HepG2 (cell line): Measurements from ENCODE around the gene EMC10. TPM values are rescaled to one million over a fixed set of nuclear protein-coding genes. Genes with fewer than 3 reads are reported as not detected.

Source experiments
- ATAC-seq: fragments of 200-7000 bp; cut with Tn5 transposase; 3 replicates; pipeline ENCODE4 v1.9.1; 2020; ENCODE audit warnings: mild to moderate bottlenecking, moderate library complexity
- BruUV-seq: library from RNA; stranded (reverse); fragments of 400-500 nt; replicated peaks from 2 replicates; lab custom pipeline; 2021; lab: Mats Ljungman, UMichigan
- CTCF ChIA-PET: fragments of 300-600 bp; formaldehyde crosslinking; extraction: SDS; loops from one replicate; lab custom pipeline; 2021; ENCODE audit warnings: low total read pairs, inconsistent platforms, low intra/inter-chr PET ratio; lab: Yijun Ruan, JAX
- POLR2A ChIA-PET: fragments of 350-600 bp; sonication (Branson Sonifier 250); formaldehyde crosslinking; loops from one replicate; lab custom pipeline; 2020; ENCODE audit warnings: antibody characterized with exemption, inconsistent platforms; lab: Yijun Ruan, JAX
- DNase-seq: peaks from one replicate; pipeline ENCODE4 v3.0.0-alpha.2; 2015; ENCODE audit warnings: low spot score
- FAIRE-seq: peaks from 3 replicates; lab custom pipeline; 2011; peaks lifted over from hg19 to GRCh38; lab: Jason Lieb, UNC
- H2AFZ ChIP-seq: one replicate; pipeline ENCODE4 v1.6.1; 2011; ENCODE audit warnings: low read length, inconsistent platforms
- H3K27ac ChIP-seq: fragments of 300-600 bp; 3 replicates; pipeline ENCODE4 v1.8.0; 2011; ENCODE audit warnings: mixed run types, mild to moderate bottlenecking, mixed read lengths, low read length, inconsistent platforms; ENCODE audit not compliant: insufficient read depth; ENCODE audit errors: extremely low read length
- H3K27me3 ChIP-seq, 2 experiments: fragments of 200-600 bp in 1 of 2; 2 replicates in 1 of 2; 3 replicates in 1 of 2; pipeline versions ENCODE4 v1.6.0 to v1.8.0; 2011; ENCODE audit warnings: low read length in 2 of 2, mild to moderate bottlenecking in 2 of 2, moderate library complexity in 2 of 2, inconsistent platforms in 1 of 2; ENCODE audit not compliant: insufficient read depth in 2 of 2, control insufficient read depth in 1 of 2
- H3K36me3 ChIP-seq, 2 experiments: fragments of 200-600 bp in 1 of 2; replicated peaks in 1 of 2; 2 replicates in 1 of 2; 3 replicates in 1 of 2; pipeline versions ENCODE4 v1.5.1 to v1.8.0; 2011; ENCODE audit warnings: low read length in 2 of 2, inconsistent platforms in 1 of 2; ENCODE audit not compliant: insufficient read depth in 2 of 2, control insufficient read depth in 1 of 2
- H3K4me1 ChIP-seq: 2 replicates; pipeline ENCODE4 v1.5.1; 2012; ENCODE audit warnings: low read length, inconsistent platforms; ENCODE audit not compliant: insufficient read depth
- H3K4me2 ChIP-seq: 2 replicates; pipeline ENCODE4 v1.6.0; 2011; ENCODE audit warnings: low read depth, low read length, inconsistent platforms
- H3K4me3 ChIP-seq, 3 experiments: fragments of 200-600 bp in 1 of 3; sonication (generic), shearing (Covaris generic) in 1 of 3; replicated peaks in 1 of 3; 2 replicates each; pipeline ENCODE4 v1.5.1; 2011 to 2016; ENCODE audit warnings: low read length in 3 of 3, inconsistent platforms in 2 of 3, low read depth in 2 of 3, mild to moderate bottlenecking in 2 of 3, control low read depth in 1 of 3, mixed read lengths in 1 of 3; ENCODE audit not compliant: insufficient read depth in 1 of 3
- H3K79me2 ChIP-seq: one replicate; pipeline ENCODE4 v1.6.1; 2011; ENCODE audit warnings: low read length, inconsistent platforms; ENCODE audit not compliant: insufficient read depth
- H3K9ac ChIP-seq: 2 replicates; pipeline ENCODE4 v1.6.0; 2011; ENCODE audit warnings: mild to moderate bottlenecking, low read depth, low read length, inconsistent platforms; ENCODE audit not compliant: insufficient read depth
- H3K9me3 ChIP-seq: 2 replicates; pipeline ENCODE4 v1.5.1; 2012; ENCODE audit warnings: mild to moderate bottlenecking, low read length
- H4K20me1 ChIP-seq: 2 replicates; pipeline ENCODE4 v1.6.0; 2011; ENCODE audit warnings: inconsistent platforms, mild to moderate bottlenecking, low read length, moderate library complexity; ENCODE audit not compliant: insufficient read depth
- E2F2 ChIP-seq: sonication (generic); formaldehyde crosslinking; IDR thresholded peaks from 2 replicates; pipeline ENCODE4 v1.4.0; 2020; ENCODE audit warnings: missing genetic modification reagents, borderline replicate concordance
- HINFP ChIP-seq: sonication (generic); formaldehyde crosslinking; IDR thresholded peaks from 2 replicates; pipeline ENCODE4 v1.4.0; 2020; ENCODE audit warnings: low read depth, mild to moderate bottlenecking, missing genetic modification reagents
- POLR2G ChIP-seq: fragments of 200-400 bp; formaldehyde crosslinking; IDR thresholded peaks from 2 replicates; pipeline ENCODE4 v1.6.1; 2018; ENCODE audit warnings: mild to moderate bottlenecking, low read depth, low read length, moderate library complexity
- RAD51 ChIP-seq: fragments of 450-650 bp; IDR thresholded peaks from 2 replicates; pipeline ENCODE4 v1.6.1; 2016; ENCODE audit warnings: borderline replicate concordance
- WIZ ChIP-seq: sonication (generic); formaldehyde crosslinking; IDR thresholded peaks from 2 replicates; pipeline ENCODE4 v1.5.1; 2020; ENCODE audit warnings: mild to moderate bottlenecking, missing genetic modification reagents
- ZFP36L1 ChIP-seq: sonication (generic); formaldehyde crosslinking; IDR thresholded peaks from 2 replicates; pipeline ENCODE4 v1.8.0; 2022; ENCODE audit warnings: mild to moderate bottlenecking, missing genetic modification reagents, moderate library complexity
- ZGPAT ChIP-seq: IDR thresholded peaks from 2 replicates; pipeline ENCODE4 v1.6.1; 2016; ENCODE audit warnings: mild to moderate bottlenecking
- ZNF607 ChIP-seq: sonication (generic); formaldehyde crosslinking; IDR thresholded peaks from 2 replicates; pipeline ENCODE4 v1.5.1; 2020; ENCODE audit warnings: missing genetic modification reagents, mild to moderate bottlenecking, borderline replicate concordance
- ZNF737 ChIP-seq: sonication (generic); formaldehyde crosslinking; IDR thresholded peaks from 2 replicates; pipeline ENCODE4 v1.5.0; 2020; ENCODE audit warnings: missing genetic modification reagents, mild to moderate bottlenecking, borderline replicate concordance
- ZNF816 ChIP-seq: sonication (generic); formaldehyde crosslinking; IDR thresholded peaks from 2 replicates; pipeline ENCODE4 v1.8.0; 2022; ENCODE audit warnings: missing genetic modification reagents, mild to moderate bottlenecking, borderline replicate concordance
- WGBS: methylation state at CpG from one replicate; pipeline ENCODE4 v1.1.6; 2017; ENCODE audit warnings: low lambda C conversion rate; 5-methylcytosine and 5-hydroxymethylcytosine counted together
- in situ Hi-C: cut with HindIII; loops from 2 replicates; pipeline ENCODE4 v1.10.0; 2017; ENCODE audit warnings: low pct_unique_long_range_greater_than_20kb; ENCODE audit not compliant: extremely low pct_ligation_motif_present
- intact Hi-C: fragments of 100-400 bp; cut with micrococcal nuclease; formaldehyde crosslinking; loops from one replicate; pipeline ENCODE4 v1.10.0; 2022; ENCODE audit not compliant: unreplicated experiment
- polyA plus RNA-seq, 8 experiments: library from polyadenylated mRNA; depleted of rRNA in 3 of 8; stranded (reverse) in 7 of 8; unstranded in 1 of 8; fragments of >200 nt; fragmentation: Illumina TruSeq in 4 of 8; extraction: Trizol in 4 of 8; gene quantifications; 2 replicates each; pipeline versions ENCODE4 v1.2.1 to v1.2.3, GENCODE V29; 2011 to 2016; ENCODE audit warnings: low read depth in 4 of 8, missing spikeins in 1 of 8, mixed read lengths in 1 of 8; ENCODE audit not compliant: insufficient read depth in 1 of 8
- total RNA-seq, 5 experiments: library from RNA; depleted of rRNA; stranded (reverse); fragments of >200 nt; fragmentation: Illumina TruSeq; extraction: Trizol; gene quantifications; 2 replicates each; pipeline ENCODE4 v1.2.3, GENCODE V29; 2016; ENCODE audit warnings: low read depth in 1 of 5

EMC10 gene
- total and polyA plus RNA-seq, 2 of the 13 experiments (the other 11 are each of a cell fraction or from before 2014, with no cell fraction given) = not detected

GRCh38 chr19:50428772-50429463, 47.4 kb upstream of the EMC10 start:
- no peak overlapping the region for H3K27ac ChIP-seq
- ChIA-PET CTCF (no interaction called here), POLR2A (no interaction called here)
- WGBS = 14% methylated on average over 7 of the region's 7 CpGs
- no peak for DNase-seq
- intact Hi-C loops (no loop called here), in situ Hi-C loops (no loop called here)
- no peaks in the 10 kb centered on the region for H4K20me1 ChIP-seq
- no peak for FAIRE-seq
- BruUV-seq = no TSS peak
- peaks cover 8 to 23% of the 10 kb centered on the region in 2 experiments; a peak in 4 of 5 replicates for H3K27me3 ChIP-seq
- no peak overlapping the region for H3K4me2 ChIP-seq
- no peaks in the 10 kb centered on the region for H3K9me3 ChIP-seq
- TF ChIP-seq ZGPAT (CRISPR knock-in tag) (no peak), POLR2G (no peak), RAD51 (no peak), ZNF607 (CRISPR knock-in tag) (no peak), HINFP (no peak), E2F2 (CRISPR knock-in tag) (no peak), ZNF816 (CRISPR knock-in tag) (no peak), WIZ (no peak), ZNF737 (CRISPR knock-in tag) (no peak), ZFP36L1 (CRISPR knock-in tag) (no peak)
- H3K4me3 ChIP-seq = no peak overlapping the region
- no peaks in the 10 kb centered on the region for H3K36me3 ChIP-seq
- H3K4me1 ChIP-seq = peaks cover 10% of the 10 kb centered on the region
- no peak for ATAC-seq
- H3K79me2 ChIP-seq = no peaks in the 10 kb centered on the region
- no peak overlapping the region for H2AFZ ChIP-seq
- no peak overlapping the region for H3K9ac ChIP-seq
